Measurements from ENCODE around the gene SEMA5A. TPM values are rescaled to one million over a fixed set of nuclear protein-coding genes. Genes with fewer than 3 reads are reported as not detected.
A peak's percentile ranks its signal among the peaks of the same experiment; 100 is the strongest.

Gene SEMA5A
- total RNA-seq, 1 donor from 2014 or later: 13.8 TPM

GRCh38 chr5:9196403-9197227 lies 349.3 kb downstream of the SEMA5A start:
- DNase-seq (ENCODE audit: low read depth) (peak; percentile 86), FAIRE-seq (no peak)
- peak overlapping the region; percentile 46 for H3K9ac ChIP-seq (ENCODE audit: low read length)
- Mint-ChIP-seq H3K27me3 (ENCODE audit: low read depth, unreplicated experiment) (no peaks in the 10 kb centered on the region), H3K4me3 (ENCODE audit: unreplicated experiment) (no peak overlapping the region), H3K27ac (ENCODE audit: unreplicated experiment) (no peak overlapping the region), H3K4me1 (ENCODE audit: low read depth, unreplicated experiment) (peaks cover 16% of the 10 kb centered on the region), H3K9me3 (ENCODE audit: unreplicated experiment) (peaks cover 3% of the 10 kb centered on the region), H3K36me3 (ENCODE audit: low read depth, unreplicated experiment) (no peaks in the 10 kb centered on the region)
- no peaks in the 10 kb centered on the region for H3K36me3 ChIP-seq (ENCODE audit: insufficient read depth, low read length)
- H3K79me2 ChIP-seq (ENCODE audit: insufficient read depth, low read length): no peaks in the 10 kb centered on the region
- H3K4me1 ChIP-seq (ENCODE audit: insufficient read depth, low read length): peaks cover 34% of the 10 kb centered on the region
- no peaks in the 10 kb centered on the region for H4K20me1 ChIP-seq (ENCODE audit: insufficient read depth, low read length)
- no peaks in the 10 kb centered on the region for H3K9me3 ChIP-seq (ENCODE audit: insufficient read depth, low read depth, low read length)
- H3K27me3 ChIP-seq (ENCODE audit: insufficient read depth, low read length): no peaks in the 10 kb centered on the region
- no peak for TF ChIP-seq EZH2 (IDR thresholded peaks at IDR 0.05; ENCODE audit: insufficient read depth, low read length)
- TF ChIP-seq CTCF (IDR thresholded peaks at IDR 0.05; ENCODE audit: insufficient read depth, low read depth, low read length): no peak
- peak overlapping the region; percentile 67 for H3K27ac ChIP-seq (ENCODE audit: low read depth, low read length)
- H2AFZ ChIP-seq (ENCODE audit: low read depth, low read length): no peak overlapping the region
- H3K4me3 ChIP-seq (ENCODE audit: insufficient read depth, low read depth, low read length): no peak overlapping the region
- peak overlapping the region; percentile 44 for H3K4me2 ChIP-seq (ENCODE audit: low read length)

- Mint-ChIP-seq H3K4me1 (ENCODE audit: low read depth, unreplicated experiment) (peaks cover 16% of the 10 kb centered on the region), H3K9me3 (ENCODE audit: unreplicated experiment) (peaks cover 3% of the 10 kb centered on the region), H3K27me3 (ENCODE audit: low read depth, unreplicated experiment) (no peaks in the 10 kb centered on the region), H3K27ac (ENCODE audit: unreplicated experiment) (no peak overlapping the region), H3K36me3 (ENCODE audit: low read depth, unreplicated experiment) (peaks cover 2% of the 10 kb centered on the region), H3K4me3 (ENCODE audit: unreplicated experiment) (no peak overlapping the region)
- no peak overlapping the region for H3K9ac ChIP-seq (ENCODE audit: low read length)
- H4K20me1 ChIP-seq (ENCODE audit: insufficient read depth, low read length): no peaks in the 10 kb centered on the region
- no peaks in the 10 kb centered on the region for H3K9me3 ChIP-seq (ENCODE audit: insufficient read depth, low read depth, low read length)
- no peak overlapping the region for H3K4me2 ChIP-seq (ENCODE audit: low read length)
- no peaks in the 10 kb centered on the region for H3K36me3 ChIP-seq (ENCODE audit: insufficient read depth, low read length)
- H3K4me3 ChIP-seq (ENCODE audit: insufficient read depth, low read depth, low read length): no peak overlapping the region
- FAIRE-seq (peak; percentile 76), DNase-seq (ENCODE audit: low read depth) (peak; percentile 75)
- H3K27me3 ChIP-seq (ENCODE audit: insufficient read depth, low read length): no peaks in the 10 kb centered on the region
- no peaks in the 10 kb centered on the region for H3K79me2 ChIP-seq (ENCODE audit: insufficient read depth, low read length)
- peaks cover 34% of the 10 kb centered on the region for H3K4me1 ChIP-seq (ENCODE audit: insufficient read depth, low read length)
- peak overlapping the region; percentile 14 for H3K27ac ChIP-seq (ENCODE audit: low read depth, low read length)
- no peak overlapping the region for H2AFZ ChIP-seq (ENCODE audit: low read depth, low read length)
- TF ChIP-seq EZH2 (IDR thresholded peaks at IDR 0.05; ENCODE audit: insufficient read depth, low read length): no peak
- TF ChIP-seq CTCF (IDR thresholded peaks at IDR 0.05; ENCODE audit: insufficient read depth, low read depth, low read length): no peak
Measured at GRCh38 chr5:9194509-9194908, 351.4 kb downstream of the SEMA5A start.

- H3K4me3 Mint-ChIP-seq (ENCODE audit: unreplicated experiment): no peak overlapping the region
- Histone ChIP-seq H3K4me2 (ENCODE audit: low read length) (no peak overlapping the region), H3K27ac (ENCODE audit: low read depth, low read length) (no peak overlapping the region), H3K36me3 (ENCODE audit: insufficient read depth, low read length) (no peaks in the 10 kb centered on the region), H4K20me1 (ENCODE audit: insufficient read depth, low read length) (no peaks in the 10 kb centered on the region), H2AFZ (ENCODE audit: low read depth, low read length) (no peak overlapping the region), H3K9me3 (ENCODE audit: insufficient read depth, low read depth, low read length) (no peaks in the 10 kb centered on the region), H3K9ac (ENCODE audit: low read length) (no peak overlapping the region), H3K79me2 (ENCODE audit: insufficient read depth, low read length) (no peaks in the 10 kb centered on the region), H3K4me1 (ENCODE audit: insufficient read depth, low read length) (peaks cover 40% of the 10 kb centered on the region), H3K4me3 (ENCODE audit: insufficient read depth, low read depth, low read length) (no peak overlapping the region), H3K27me3 (ENCODE audit: insufficient read depth, low read length) (no peaks in the 10 kb centered on the region)
- peaks cover 6% of the 10 kb centered on the region for H3K36me3 Mint-ChIP-seq (ENCODE audit: low read depth, unreplicated experiment)
- peaks cover 19% of the 10 kb centered on the region for H3K4me1 Mint-ChIP-seq (ENCODE audit: low read depth, unreplicated experiment)
- no peak for FAIRE-seq
- H3K9me3 Mint-ChIP-seq (ENCODE audit: unreplicated experiment): peaks cover 4% of the 10 kb centered on the region
- no peak for DNase-seq (ENCODE audit: low read depth)
- H3K27ac Mint-ChIP-seq (ENCODE audit: unreplicated experiment): no peak overlapping the region
- H3K27me3 Mint-ChIP-seq (ENCODE audit: low read depth, unreplicated experiment): no peaks in the 10 kb centered on the region
- no peak for TF ChIP-seq EZH2 (IDR thresholded peaks at IDR 0.05; ENCODE audit: insufficient read depth, low read length)
- TF ChIP-seq CTCF (IDR thresholded peaks at IDR 0.05; ENCODE audit: insufficient read depth, low read depth, low read length): no peak
Measured at GRCh38 chr5:9192266-9192665, 353.6 kb downstream of the SEMA5A start.

All from astrocyte (in vitro differentiated cells and primary cell).